Prostate gland (tissue), 2 donors: ENCODE measurements around the gene TSR3. TPM values are rescaled to one million over a fixed set of nuclear protein-coding genes. Genes with fewer than 3 reads are reported as not detected.

Experiments used
- DNase-seq: peaks from one replicate; pipeline ENCODE4 v3.0.0-alpha.2; 2019; ENCODE audit warnings: low spot score
- H3K27ac ChIP-seq, 2 donors: fragments of 200-600 bp; sonication (generic); 2 replicates each; pipeline ENCODE4 v1.5.1; 2017 to 2019
- H3K27me3 ChIP-seq: fragments of 200-600 bp; sonication (generic); replicated peaks from 2 replicates; pipeline ENCODE4 v1.5.1; 2019; ENCODE audit not compliant: insufficient read depth
- H3K36me3 ChIP-seq, 2 donors: fragments of 200-600 bp; sonication (generic); 1 replicate in 1 of 2; 2 replicates in 1 of 2; pipeline versions ENCODE4 v1.5.1 to v1.8.1; 2017 to 2019
- H3K4me1 ChIP-seq: fragments of 200-600 bp; sonication (generic); replicated peaks from 2 replicates; pipeline ENCODE4 v1.5.1; 2019
- H3K4me3 ChIP-seq, 2 donors: fragments of 200-600 bp; sonication (generic); 2 replicates each; pipeline ENCODE4 v1.5.1; 2017 to 2019
- H3K9me3 ChIP-seq: fragments of 200-600 bp; sonication (generic); 2 replicates; pipeline ENCODE4 v1.5.1; 2017
- POLR2A ChIP-seq: fragments of 450-650 bp; IDR thresholded peaks from one replicate; pipeline ENCODE4 v1.6.1; 2016; ENCODE audit warnings: antibody characterized with exemption, mild to moderate bottlenecking
- POLR2AphosphoS5 ChIP-seq: sonication (generic); formaldehyde crosslinking; IDR thresholded peaks from one replicate; pipeline ENCODE4 v1.6.1; 2017; ENCODE audit warnings: antibody characterized with exemption
- WGBS: methylation state at CpG from one replicate; pipeline ENCODE4 v1.1.5; 2018; 5-methylcytosine and 5-hydroxymethylcytosine counted together
- intact Hi-C: fragments of 100-400 bp; cut with DNase I; formaldehyde crosslinking; loops from one replicate; pipeline ENCODE4 v1.14.2; 2022
- total RNA-seq, 2 donors: library from RNA; depleted of rRNA; stranded (reverse); fragments of >200 nt; gene quantifications; one replicate each; pipeline ENCODE4 v1.1.0, GENCODE V29; 2016
- TF ChIP-seq, protein P1 (sequence below), 4 experiments: fragments of 200-600 bp in 2 of 4; fragments of 450-650 bp in 2 of 4; sonication (generic) in 2 of 4; IDR thresholded peaks; 1 replicate in 3 of 4; 2 replicates in 1 of 4; pipeline ENCODE4 v1.5.1; 2016 to 2019; ENCODE audit warnings: antibody characterized with exemption in 4 of 4, mild to moderate bottlenecking in 2 of 4, moderate library complexity in 2 of 4

The TSR3 gene
- total RNA-seq, 2 donors from 2014 or later: 108 to 148 TPM

GRCh38 chr16:1305823-1306222, 45.9 kb downstream of the TSR3 start:
- H3K27ac ChIP-seq: no peak overlapping the region
- no peaks in the 10 kb centered on the region for H3K9me3 ChIP-seq
- TF ChIP-seq POLR2AphosphoS5: no peak
- TF ChIP-seq, protein P1, sequence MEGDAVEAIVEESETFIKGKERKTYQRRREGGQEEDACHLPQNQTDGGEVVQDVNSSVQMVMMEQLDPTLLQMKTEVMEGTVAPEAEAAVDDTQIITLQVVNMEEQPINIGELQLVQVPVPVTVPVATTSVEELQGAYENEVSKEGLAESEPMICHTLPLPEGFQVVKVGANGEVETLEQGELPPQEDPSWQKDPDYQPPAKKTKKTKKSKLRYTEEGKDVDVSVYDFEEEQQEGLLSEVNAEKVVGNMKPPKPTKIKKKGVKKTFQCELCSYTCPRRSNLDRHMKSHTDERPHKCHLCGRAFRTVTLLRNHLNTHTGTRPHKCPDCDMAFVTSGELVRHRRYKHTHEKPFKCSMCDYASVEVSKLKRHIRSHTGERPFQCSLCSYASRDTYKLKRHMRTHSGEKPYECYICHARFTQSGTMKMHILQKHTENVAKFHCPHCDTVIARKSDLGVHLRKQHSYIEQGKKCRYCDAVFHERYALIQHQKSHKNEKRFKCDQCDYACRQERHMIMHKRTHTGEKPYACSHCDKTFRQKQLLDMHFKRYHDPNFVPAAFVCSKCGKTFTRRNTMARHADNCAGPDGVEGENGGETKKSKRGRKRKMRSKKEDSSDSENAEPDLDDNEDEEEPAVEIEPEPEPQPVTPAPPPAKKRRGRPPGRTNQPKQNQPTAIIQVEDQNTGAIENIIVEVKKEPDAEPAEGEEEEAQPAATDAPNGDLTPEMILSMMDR (IDR thresholded peaks at IDR 0.05): no peak
- TF ChIP-seq POLR2A: no peak
- DNase-seq: no peak
- H3K4me1 ChIP-seq: no peaks in the 10 kb centered on the region
- no peaks in the 10 kb centered on the region for H3K36me3 ChIP-seq
- 74% methylated on average over 12 of the region's 12 CpGs for whole genome bisulfite sequencing
- H3K4me3 ChIP-seq: no peak overlapping the region
- intact Hi-C loops: loop anchor here (5.0 to 10.0 kb wide), 2 partner anchors 59 to 116 kb away; partner anchors contain the start of gene UQCC4
- H3K27me3 ChIP-seq: no peaks in the 10 kb centered on the region

DNA sequence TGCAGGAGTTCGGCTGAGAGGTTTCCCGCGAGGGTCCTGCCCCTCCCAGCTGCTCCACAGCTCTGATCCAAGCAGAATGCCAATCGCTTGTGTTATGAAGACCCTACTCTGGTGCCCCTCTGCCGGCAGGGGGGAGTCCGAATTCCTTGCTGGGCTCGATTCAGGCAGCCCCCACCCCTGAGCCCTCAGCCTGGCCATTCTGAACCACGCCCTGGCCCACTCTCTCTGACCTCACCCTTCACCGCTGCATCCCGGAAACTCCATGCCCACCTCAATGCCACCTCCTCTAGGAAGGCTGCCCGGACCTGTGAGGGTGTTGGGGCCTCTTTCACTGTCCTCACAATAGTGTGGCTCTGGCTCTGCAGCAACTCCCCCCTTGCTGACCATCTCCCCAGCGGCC, 50.1 kb downstream of the TSR3 start:
- TF ChIP-seq POLR2A (no peak), POLR2AphosphoS5 (no peak)
- TF ChIP-seq, protein P1 (IDR thresholded peaks at IDR 0.05): no peak
- no peaks in the 10 kb centered on the region for H3K36me3 ChIP-seq
- WGBS: 78% methylated on average over 12 of the region's 12 CpGs
- H3K27ac ChIP-seq: no peak overlapping the region
- H3K4me3 ChIP-seq: no peak overlapping the region
- no peaks in the 10 kb centered on the region for H3K27me3 ChIP-seq
- DNase-seq: no peak
- peaks cover 9% of the 10 kb centered on the region for H3K4me1 ChIP-seq
- intact Hi-C loops: loop anchor here (10.0 kb wide), 1 partner anchor 63 kb away; no protein-coding TSS in a partner anchor
- no peaks in the 10 kb centered on the region for H3K9me3 ChIP-seq

GRCh38 chr16:1300664-1301476, 50.8 kb downstream of the TSR3 start:
- no peak overlapping the region for H3K4me3 ChIP-seq
- WGBS: 8% methylated on average over 37 of the region's 42 CpGs
- intact Hi-C loops: loop anchor here (10.0 kb wide), 1 partner anchor 64 kb away; no protein-coding TSS in a partner anchor

GRCh38 chr16:1299868-1300203, 51.8 kb downstream of the TSR3 start:
- DNase-seq: no peak
- H3K4me3 ChIP-seq: no peak overlapping the region
- TF ChIP-seq, protein P1 (IDR thresholded peaks at IDR 0.05): no peak
- TF ChIP-seq POLR2AphosphoS5 (no peak), POLR2A (no peak)
- intact Hi-C loops: loop anchor here (10.0 kb wide), 1 partner anchor 65 kb away; no protein-coding TSS in a partner anchor
- 64% methylated on average over 12 of the region's 12 CpGs for WGBS
- H3K27ac ChIP-seq: no peak overlapping the region
- no peaks in the 10 kb centered on the region for H3K36me3 ChIP-seq
- peaks cover 9% of the 10 kb centered on the region for H3K4me1 ChIP-seq
- no peaks in the 10 kb centered on the region for H3K27me3 ChIP-seq
- no peaks in the 10 kb centered on the region for H3K9me3 ChIP-seq

More at GRCh38 chr16:1300664-1301476, 50.8 kb downstream of the TSR3 start:
- no peaks in the 10 kb centered on the region for H3K27me3 ChIP-seq
- H3K9me3 ChIP-seq: no peaks in the 10 kb centered on the region
- TF ChIP-seq POLR2AphosphoS5: no peak
- TF ChIP-seq POLR2A: peak; percentile 44
- TF ChIP-seq, protein P1 (IDR thresholded peaks at IDR 0.05): peak; percentile 37 to 86 (median 65)
- no peak overlapping the region for H3K27ac ChIP-seq
- H3K4me1 ChIP-seq: peaks cover 9% of the 10 kb centered on the region
- no peaks in the 10 kb centered on the region for H3K36me3 ChIP-seq
- DNase-seq: peak; percentile 48

Other genes starting within 250 kb of the TSR3 start
- 100 to 1,000 TPM in 1 of 2 donors, 10 to 100 TPM in 1; 32.5 to 111 TPM for gene CACNA1H, start 198.8 kb downstream of the TSR3 start, total RNA-seq
- not detected for gene TPSG1, start 126.6 kb downstream of the TSR3 start, total RNA-seq
- gene TPSB2, start 121.7 kb downstream of the TSR3 start, total RNA-seq: 10 to 100 TPM; 31.8 to 78.7 TPM
- 10 to 100 TPM; 17.7 to 33.6 TPM for gene TPSAB1, start 111.2 kb downstream of the TSR3 start, total RNA-seq
- 1 to 10 TPM in 1 of 2 donors, under 1 TPM in 1; 0.82 to 1.9 TPM for gene TPSD1, start 95.8 kb downstream of the TSR3 start, total RNA-seq
- 100 to 1,000 TPM in 1 of 2 donors, 10 to 100 TPM in 1; 58.2 to 110 TPM for gene UBE2I, start 42.2 kb downstream of the TSR3 start, total RNA-seq
- 10 to 100 TPM; 12.1 to 41.6 TPM for gene BAIAP3, start 18.2 kb downstream of the TSR3 start, total RNA-seq
- gene GNPTG, start 53 bp upstream of the TSR3 start, total RNA-seq: 100 to 1,000 TPM in 1 of 2 donors, 10 to 100 TPM in 1; 99.6 to 132 TPM
- 10 to 100 TPM; 32.6 to 96.7 TPM for gene UNKL, start 62.8 kb upstream of the TSR3 start, total RNA-seq
- 10 to 100 TPM; 12.3 to 24.0 TPM for gene UQCC4, start 68.9 kb upstream of the TSR3 start, total RNA-seq
- gene PERCC1, start 79.2 kb upstream of the TSR3 start, total RNA-seq: 10 to 100 TPM; 26.0 to 45.2 TPM
- 1 to 10 TPM in 1 of 2 donors, not detected in 1; 5.7 TPM for gene CCDC154, start 92.7 kb upstream of the TSR3 start, total RNA-seq
- gene CLCN7, start 123.2 kb upstream of the TSR3 start, total RNA-seq: 100 to 1,000 TPM in 1 of 2 donors, 10 to 100 TPM in 1; 51.9 to 108 TPM
- 1 to 10 TPM in 1 of 2 donors, not detected in 1; 2.2 TPM for gene PTX4, start 137.1 kb upstream of the TSR3 start, total RNA-seq
- 10 to 100 TPM; 35.1 to 53.5 TPM for gene TELO2, start 141.5 kb upstream of the TSR3 start, total RNA-seq
- 10 to 100 TPM; 20.7 to 33.9 TPM for gene TMEM204, start 181.8 kb upstream of the TSR3 start, total RNA-seq